Endodermal cell (in vitro differentiated cells): ENCODE results near the gene RASGRF1. TPM values are rescaled to one million over a fixed set of nuclear protein-coding genes. Genes with fewer than 3 reads are reported as not detected.

Source experiments
- DNase-seq: peaks from one replicate; pipeline ENCODE4 v3.0.0-alpha.2; 2017
- H3K27ac ChIP-seq: 2 replicates; pipeline ENCODE4 v1.5.1; 2013; ENCODE audit warnings: mild to moderate bottlenecking, low read depth, low read length, moderate library complexity
- H3K27me3 ChIP-seq: 2 replicates; pipeline ENCODE4 v1.6.1; 2013; ENCODE audit warnings: mild to moderate bottlenecking, low read length, moderate library complexity; ENCODE audit not compliant: insufficient read depth, control insufficient read depth, poor library complexity, severe bottlenecking
- H3K36me3 ChIP-seq: 2 replicates; pipeline ENCODE4 v1.7.0; 2013; ENCODE audit warnings: mild to moderate bottlenecking, low read length, moderate library complexity; ENCODE audit not compliant: control insufficient read depth, insufficient read depth
- H3K4me1 ChIP-seq: one replicate; pipeline ENCODE4 v1.7.0; 2013; ENCODE audit warnings: low read length; ENCODE audit not compliant: control insufficient read depth, insufficient read depth
- H3K4me3 ChIP-seq: 2 replicates; pipeline ENCODE4 v1.5.1; 2013; ENCODE audit warnings: mild to moderate bottlenecking, low read length, moderate library complexity
- H3K9ac ChIP-seq: 2 replicates; pipeline ENCODE4 v1.6.1; 2013; ENCODE audit warnings: mild to moderate bottlenecking, low read length, moderate library complexity; ENCODE audit not compliant: poor library complexity, severe bottlenecking; ENCODE audit errors: extremely low read depth
- H3K9me3 ChIP-seq: 2 replicates; pipeline ENCODE4 v1.6.1; 2013; ENCODE audit warnings: mild to moderate bottlenecking, low read length, moderate library complexity; ENCODE audit not compliant: control insufficient read depth
- H3K27ac Mint-ChIP-seq: 2 replicates; pipeline ENCODE4 v1.8.0; 2020; ENCODE audit warnings: mixed read lengths
- H3K27me3 Mint-ChIP-seq: 2 replicates; pipeline ENCODE4 v1.8.0; 2021; ENCODE audit warnings: mild to moderate bottlenecking, mixed read lengths; ENCODE audit not compliant: insufficient read depth
- H3K36me3 Mint-ChIP-seq: 2 replicates; pipeline ENCODE4 v1.8.0; 2020; ENCODE audit warnings: low read depth, mixed read lengths
- H3K4me1 Mint-ChIP-seq: 2 replicates; pipeline ENCODE4 v1.8.0; 2020; ENCODE audit warnings: mixed read lengths
- H3K4me3 Mint-ChIP-seq: 2 replicates; pipeline ENCODE4 v1.8.0; 2020; ENCODE audit warnings: mild to moderate bottlenecking, moderate library complexity, mixed read lengths
- H3K9me3 Mint-ChIP-seq: 2 replicates; pipeline ENCODE4 v1.8.0; 2020; ENCODE audit warnings: mild to moderate bottlenecking, mixed read lengths
- WGBS, 2 experiments: methylation state at CpG; one replicate each; pipeline versions ENCODE4 v1.1.5 to v1.1.7; 2013; ENCODE audit warnings: missing lambda C conversion rate in 2 of 2, mixed read lengths in 1 of 2; ENCODE audit not compliant: insufficient coverage in 1 of 2, insufficient read length in 1 of 2; 5-methylcytosine and 5-hydroxymethylcytosine counted together
- total RNA-seq, 2 donors: library from RNA; stranded (reverse); fragmentation: NEBNext Ultra II Directional in 1 of 2; extraction: Animal tissue kit (Norgen Biotek cat#: 25700) in 1 of 2; gene quantifications; 2 replicates in 1 of 2; 3 replicates in 1 of 2; pipeline ENCODE4 v1.2.1, GENCODE V29; 2021
- TF ChIP-seq, protein P1 (sequence below): fragments of 200-600 bp; sonication (generic); conservative IDR thresholded peaks from 2 replicates; pipeline ENCODE4 v1.5.0; 2021; ENCODE audit warnings: antibody characterized with exemption, mild to moderate bottlenecking

The RASGRF1 gene
- total RNA-seq, 2 donors from 2014 or later = 0.20 TPM; not detected in 1

DNA sequence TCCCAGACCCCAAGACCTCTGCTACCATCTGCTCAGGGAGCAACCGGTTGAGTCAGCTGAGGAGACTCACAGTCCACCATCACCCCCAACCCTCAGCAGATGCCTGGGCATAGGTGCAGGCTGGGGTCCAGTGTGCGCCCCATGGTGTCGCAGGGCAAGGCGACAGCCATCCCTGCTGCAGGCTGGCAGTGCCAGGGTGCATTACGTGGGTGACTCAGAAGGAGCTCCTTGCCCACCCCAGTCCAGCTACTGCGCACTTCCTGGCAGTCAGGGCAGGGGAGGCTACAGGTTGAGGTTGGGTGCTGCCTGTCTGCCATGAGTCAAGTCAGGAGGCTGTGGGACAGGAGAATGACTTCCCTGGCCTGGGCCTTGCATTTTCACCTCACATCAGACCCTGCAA is 33.5 kb downstream of the RASGRF1 start:
- Mint-ChIP-seq H3K36me3 (no peaks in the 10 kb centered on the region), H3K27me3 (peaks cover 17% of the 10 kb centered on the region), H3K9me3 (no peaks in the 10 kb centered on the region), H3K4me3 (no peak overlapping the region), H3K27ac (no peak overlapping the region), H3K4me1 (no peaks in the 10 kb centered on the region)
- Histone ChIP-seq H3K9ac (no peak overlapping the region), H3K4me3 (no peak overlapping the region), H3K27ac (no peak overlapping the region), H3K9me3 (no peaks in the 10 kb centered on the region), H3K36me3 (no peaks in the 10 kb centered on the region), H3K4me1 (no peaks in the 10 kb centered on the region), H3K27me3 (peaks cover 11% of the 10 kb centered on the region)
- TF ChIP-seq, protein P1, sequence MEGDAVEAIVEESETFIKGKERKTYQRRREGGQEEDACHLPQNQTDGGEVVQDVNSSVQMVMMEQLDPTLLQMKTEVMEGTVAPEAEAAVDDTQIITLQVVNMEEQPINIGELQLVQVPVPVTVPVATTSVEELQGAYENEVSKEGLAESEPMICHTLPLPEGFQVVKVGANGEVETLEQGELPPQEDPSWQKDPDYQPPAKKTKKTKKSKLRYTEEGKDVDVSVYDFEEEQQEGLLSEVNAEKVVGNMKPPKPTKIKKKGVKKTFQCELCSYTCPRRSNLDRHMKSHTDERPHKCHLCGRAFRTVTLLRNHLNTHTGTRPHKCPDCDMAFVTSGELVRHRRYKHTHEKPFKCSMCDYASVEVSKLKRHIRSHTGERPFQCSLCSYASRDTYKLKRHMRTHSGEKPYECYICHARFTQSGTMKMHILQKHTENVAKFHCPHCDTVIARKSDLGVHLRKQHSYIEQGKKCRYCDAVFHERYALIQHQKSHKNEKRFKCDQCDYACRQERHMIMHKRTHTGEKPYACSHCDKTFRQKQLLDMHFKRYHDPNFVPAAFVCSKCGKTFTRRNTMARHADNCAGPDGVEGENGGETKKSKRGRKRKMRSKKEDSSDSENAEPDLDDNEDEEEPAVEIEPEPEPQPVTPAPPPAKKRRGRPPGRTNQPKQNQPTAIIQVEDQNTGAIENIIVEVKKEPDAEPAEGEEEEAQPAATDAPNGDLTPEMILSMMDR = no peak
- 91% methylated on average over 6 of the region's 6 CpGs; no CpG with 5 or more reads in 1 of the 2 experiments for WGBS, 2 experiments
- DNase-seq = no peak

DNA sequence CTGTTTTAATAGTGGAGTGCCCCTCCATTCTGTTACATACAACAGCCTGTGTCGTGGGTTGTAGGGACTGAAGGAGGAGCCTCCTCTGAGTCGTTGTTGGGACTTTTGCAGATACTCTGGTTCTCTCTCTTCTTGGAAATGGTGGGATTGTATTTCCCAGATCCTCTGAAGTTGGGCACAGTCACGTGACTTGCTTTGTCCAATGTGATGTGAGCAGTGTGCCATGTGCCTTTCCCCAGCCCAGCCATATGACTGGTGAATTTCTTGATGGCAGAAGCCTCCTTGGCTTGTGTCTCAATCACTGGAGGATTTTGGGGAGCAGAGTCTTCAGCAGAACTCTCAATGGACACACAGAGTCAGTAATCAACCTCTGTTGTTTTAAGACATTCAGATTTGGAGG is 36.2 kb downstream of the RASGRF1 start:
- TF ChIP-seq, protein P1 = no peak
- H3K4me3 Mint-ChIP-seq = no peak overlapping the region
- Histone ChIP-seq H3K36me3 (no peaks in the 10 kb centered on the region), H3K27ac (no peak overlapping the region), H3K27me3 (peaks cover 8% of the 10 kb centered on the region), H3K9ac (no peak overlapping the region), H3K9me3 (no peaks in the 10 kb centered on the region), H3K4me1 (no peaks in the 10 kb centered on the region), H3K4me3 (no peak overlapping the region)
- no peaks in the 10 kb centered on the region for H3K4me1 Mint-ChIP-seq
- no peak overlapping the region for H3K27ac Mint-ChIP-seq
- no peaks in the 10 kb centered on the region for H3K9me3 Mint-ChIP-seq
- no peaks in the 10 kb centered on the region for H3K36me3 Mint-ChIP-seq
- WGBS, 2 experiments = 83 to 89% methylated on average over 1 to 3 of the region's 3 CpGs
- no peak for DNase-seq
- H3K27me3 Mint-ChIP-seq = peaks cover 16% of the 10 kb centered on the region

DNA sequence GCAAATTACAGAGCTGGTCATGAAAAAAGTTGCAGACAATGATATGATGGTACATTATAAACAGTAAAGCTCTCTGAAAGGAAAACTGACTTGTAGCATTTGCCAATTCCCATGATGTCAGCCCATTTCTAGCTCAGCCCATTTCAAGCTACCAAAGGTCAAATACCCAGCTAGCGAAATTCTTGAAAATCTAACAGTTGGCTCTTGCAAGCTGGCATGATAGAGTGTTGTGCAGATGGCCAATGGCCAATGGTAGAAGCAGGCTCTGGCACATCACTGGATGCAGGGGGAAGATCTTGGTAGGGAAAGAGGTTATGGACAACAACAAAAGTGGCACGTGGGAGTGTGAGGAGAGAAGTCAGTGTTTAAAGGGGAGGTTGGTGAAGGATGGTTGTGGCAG is 36.7 kb downstream of the RASGRF1 start:
- no peaks in the 10 kb centered on the region for H3K4me1 Mint-ChIP-seq
- no peak overlapping the region for H3K9ac ChIP-seq
- no peaks in the 10 kb centered on the region for H3K36me3 ChIP-seq
- DNase-seq = no peak
- H3K4me1 ChIP-seq = no peaks in the 10 kb centered on the region
- TF ChIP-seq, protein P1 = no peak
- no peak overlapping the region for H3K27ac ChIP-seq
- WGBS, 2 experiments = 87 to 95% methylated on average over 2 of the region's 2 CpGs
- H3K27me3 Mint-ChIP-seq = peaks cover 16% of the 10 kb centered on the region
- H3K36me3 Mint-ChIP-seq = no peaks in the 10 kb centered on the region
- no peak overlapping the region for H3K4me3 ChIP-seq
- H3K9me3 ChIP-seq = no peaks in the 10 kb centered on the region
- H3K9me3 Mint-ChIP-seq = no peaks in the 10 kb centered on the region
- no peak overlapping the region for H3K4me3 Mint-ChIP-seq
- H3K27ac Mint-ChIP-seq = no peak overlapping the region
- H3K27me3 ChIP-seq = peaks cover 3% of the 10 kb centered on the region
